Endothelial cell of umbilical vein (primary cell): ENCODE results near the gene PPTC7. TPM values are rescaled to one million over a fixed set of nuclear protein-coding genes. Genes with fewer than 3 reads are reported as not detected.

Experiments used
- BruUV-seq: library from RNA; stranded (reverse); fragments of 400-500 nt; replicated peaks from 2 replicates; lab custom pipeline; 2021; lab: Mats Ljungman, UMichigan
- CTCF ChIA-PET: fragments of 300-600, 350-600 bp; sonication (Branson Sonifier 250); formaldehyde crosslinking; loops from one replicate; lab custom pipeline; 2021; ENCODE audit warnings: antibody characterized with exemption, inconsistent platforms; lab: Charles Lee
- POLR2A ChIA-PET: fragments of 300-600, 350-600 bp; sonication (Branson Sonifier 250); formaldehyde crosslinking; loops from one replicate; lab custom pipeline; 2021; ENCODE audit warnings: antibody characterized with exemption, inconsistent platforms; lab: Charles Lee
- DNase-seq: peaks from one replicate; pipeline ENCODE4 v3.0.0-alpha.2; 2011; ENCODE audit warnings: low read depth, low spot score
- FAIRE-seq: peaks from 2 replicates; lab custom pipeline; 2011; peaks lifted over from hg19 to GRCh38; lab: Jason Lieb, UNC
- H2AFZ ChIP-seq: 2 replicates; pipeline ENCODE4 v1.6.0; 2012; ENCODE audit warnings: low read depth, low read length, control low read depth, inconsistent platforms
- H3K27ac ChIP-seq: 2 replicates; pipeline ENCODE4 v1.5.1; 2011; ENCODE audit warnings: low read depth, mild to moderate bottlenecking, control low read depth, low read length, moderate library complexity; ENCODE audit not compliant: insufficient read depth
- H3K27me3 ChIP-seq, 2 experiments: 2 replicates each; pipeline versions ENCODE4 v1.6.0 to v1.6.1; 2011; ENCODE audit warnings: low read length in 2 of 2, mixed read lengths in 1 of 2; ENCODE audit not compliant: control insufficient read depth in 2 of 2, insufficient read depth in 2 of 2
- H3K36me3 ChIP-seq, 2 experiments: 2 replicates in 1 of 2; 3 replicates in 1 of 2; pipeline ENCODE4 v1.5.1; 2011; ENCODE audit warnings: low read length in 2 of 2, mild to moderate bottlenecking in 1 of 2, moderate library complexity in 1 of 2; ENCODE audit not compliant: control insufficient read depth in 2 of 2, insufficient read depth in 2 of 2; ENCODE audit errors: extremely low read depth in 1 of 2
- H3K4me1 ChIP-seq: 3 replicates; pipeline ENCODE4 v1.5.1; 2011; ENCODE audit warnings: mild to moderate bottlenecking, low read length; ENCODE audit not compliant: control insufficient read depth, insufficient read depth; ENCODE audit errors: extremely low read depth
- H3K4me2 ChIP-seq: 2 replicates; pipeline ENCODE4 v1.6.1; 2011; ENCODE audit warnings: low read length, control low read depth, mixed read lengths; ENCODE audit not compliant: insufficient read depth
- H3K4me3 ChIP-seq, 3 experiments: fragments of 200-600 bp in 1 of 3; sonication (generic), shearing (Covaris generic) in 1 of 3; replicated peaks in 1 of 3; 2 replicates each; pipeline ENCODE4 v1.5.1; 2011 to 2016; ENCODE audit warnings: control low read depth in 3 of 3, low read length in 3 of 3, mild to moderate bottlenecking in 2 of 3, inconsistent platforms in 1 of 3, low read depth in 1 of 3, moderate library complexity in 1 of 3; ENCODE audit not compliant: insufficient read depth in 1 of 3
- H3K79me2 ChIP-seq: 2 replicates; pipeline ENCODE4 v1.6.0; 2012; ENCODE audit warnings: low read length, inconsistent platforms; ENCODE audit not compliant: control insufficient read depth, insufficient read depth
- H3K9ac ChIP-seq: replicated peaks from 2 replicates; pipeline ENCODE3; 2011; ENCODE audit warnings: low read length, control low read depth; ENCODE audit not compliant: insufficient read depth; ENCODE audit errors: extremely low read depth
- H3K9me1 ChIP-seq: replicated peaks from 3 replicates; pipeline ENCODE4 v1.6.0; 2011; ENCODE audit warnings: mild to moderate bottlenecking, low read length; ENCODE audit not compliant: control insufficient read depth, insufficient read depth; ENCODE audit errors: extremely low read depth
- H3K9me3 ChIP-seq: replicated peaks from 2 replicates; pipeline ENCODE4 v1.5.1; 2012; ENCODE audit warnings: low read length, inconsistent platforms; ENCODE audit not compliant: control insufficient read depth, insufficient read depth
- H4K20me1 ChIP-seq: replicated peaks from 2 replicates; pipeline ENCODE3; 2011; ENCODE audit warnings: mild to moderate bottlenecking, low read length; ENCODE audit not compliant: control insufficient read depth, insufficient read depth; ENCODE audit errors: extremely low read depth
- EZH2 ChIP-seq: IDR thresholded peaks from 2 replicates; pipeline ENCODE4 v1.6.1; 2012; ENCODE audit warnings: borderline replicate concordance, low read depth, mild to moderate bottlenecking, moderate library complexity, low read length, inconsistent platforms; ENCODE audit not compliant: severe bottlenecking
- FOS ChIP-seq: IDR thresholded peaks from 2 replicates; pipeline ENCODE4 v1.6.1; 2011; ENCODE audit warnings: mild to moderate bottlenecking, low read length, moderate library complexity, borderline replicate concordance; ENCODE audit not compliant: insufficient read depth
- GATA2 ChIP-seq: IDR thresholded peaks from 2 replicates; pipeline ENCODE4 v1.7.0; 2011; ENCODE audit warnings: low read depth, mild to moderate bottlenecking, moderate library complexity, mixed read lengths, low read length; ENCODE audit not compliant: insufficient read length, insufficient read depth
- JUN ChIP-seq: IDR thresholded peaks from 2 replicates; pipeline ENCODE4 v1.6.1; 2011; ENCODE audit warnings: borderline replicate concordance, low read depth; ENCODE audit not compliant: insufficient read length, insufficient read depth
- MYC ChIP-seq: IDR thresholded peaks from one replicate; pipeline ENCODE4 v1.6.1; 2011; ENCODE audit warnings: mild to moderate bottlenecking, low read depth, low read length
- POLR2A ChIP-seq: IDR thresholded peaks from 2 replicates; pipeline ENCODE4 v1.6.1; 2012; ENCODE audit warnings: low read depth, mild to moderate bottlenecking, control low read depth, low read length
- POLR2AphosphoS5 ChIP-seq: IDR thresholded peaks from 2 replicates; pipeline ENCODE4 v1.6.1; 2012; ENCODE audit warnings: low read depth, mild to moderate bottlenecking, control low read depth, low read length, moderate library complexity; ENCODE audit not compliant: insufficient read depth
- dilution Hi-C: fragments of 300-500 bp; cut with MboI; formaldehyde crosslinking; loops from one replicate; pipeline ENCODE4 v1.15.0; 2019; ENCODE audit warnings: low sequenced_read_pairs; ENCODE audit not compliant: extremely low pct_ligation_motif_present
- intact Hi-C: fragments of 100-400 bp; cut with micrococcal nuclease; formaldehyde crosslinking; loops from one replicate; pipeline ENCODE4 v1.10.0; 2022
- polyA plus RNA-seq, 4 experiments: library from polyadenylated mRNA; depleted of rRNA in 3 of 4; stranded (reverse) in 3 of 4; unstranded in 1 of 4; fragments of >200 nt; gene quantifications; 2 replicates each; pipeline versions ENCODE4 v1.2.1 to v1.2.3, GENCODE V29; 2011 to 2012; ENCODE audit warnings: missing spikeins in 1 of 4
- total RNA-seq: library from RNA; stranded (reverse); gene quantifications from 2 replicates; pipeline ENCODE4 v1.2.3, GENCODE V29; 2021
- TF ChIP-seq, protein P1 (sequence below): IDR thresholded peaks from 2 replicates; pipeline ENCODE4 v1.6.1; 2011; ENCODE audit not compliant: insufficient read depth, insufficient read length
- TF ChIP-seq, protein P2 (sequence below), 2 donors: IDR thresholded peaks; 1 replicate in 1 of 2; 2 replicates in 1 of 2; pipeline ENCODE4 v1.5.1; 2011; ENCODE audit warnings: low read length in 2 of 2, mild to moderate bottlenecking in 2 of 2, moderate library complexity in 2 of 2, control low read depth in 1 of 2, inconsistent platforms in 1 of 2, low read depth in 1 of 2; ENCODE audit not compliant: insufficient read depth in 1 of 2; ENCODE audit errors: extremely low read depth in 1 of 2

Gene PPTC7
- total and polyA plus RNA-seq, 2 donors (not counting 3 experiments of a cell fraction or from before 2014, with no cell fraction given), result 8.4 to 15.2 TPM

DNA sequence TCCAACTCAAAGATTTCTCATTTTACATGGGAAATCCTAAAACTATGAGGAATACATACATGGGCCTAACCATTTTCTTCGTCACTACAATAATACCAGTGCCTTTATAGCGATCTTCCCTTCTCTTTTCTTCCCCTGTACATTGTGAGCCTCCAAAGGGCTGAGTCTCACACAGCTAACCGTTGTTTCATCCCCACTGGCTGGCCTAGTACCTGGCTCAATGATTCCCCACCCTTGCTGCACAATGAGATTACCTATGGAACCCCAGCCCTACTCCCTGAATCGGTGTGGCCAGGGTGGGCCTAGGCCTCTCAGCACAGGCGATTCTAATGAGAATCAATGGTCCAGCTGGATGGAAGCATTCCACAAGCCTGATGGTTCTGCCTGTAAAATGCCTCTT lies 16.1 kb downstream of the PPTC7 start:
- Histone ChIP-seq H3K27ac (no peak overlapping the region), H3K4me3 (no peak overlapping the region), H3K4me1 (no peaks in the 10 kb centered on the region), H3K27me3 (no peaks in the 10 kb centered on the region), H3K79me2 (peaks cover 77% of the 10 kb centered on the region), H3K9me3 (peaks cover 3% of the 10 kb centered on the region), H4K20me1 (peaks cover 3% of the 10 kb centered on the region), H2AFZ (no peak overlapping the region), H3K9me1 (no peaks in the 10 kb centered on the region), H3K4me2 (no peak overlapping the region), H3K36me3 (no peaks in the 10 kb centered on the region), H3K9ac (no peak overlapping the region)
- intact Hi-C loops (no loop called here), dilution Hi-C loops (no loop called here)
- no TSS peak for BruUV-seq
- no peak for TF ChIP-seq MYC
- TF ChIP-seq EZH2, result no peak
- TF ChIP-seq, protein P1, sequence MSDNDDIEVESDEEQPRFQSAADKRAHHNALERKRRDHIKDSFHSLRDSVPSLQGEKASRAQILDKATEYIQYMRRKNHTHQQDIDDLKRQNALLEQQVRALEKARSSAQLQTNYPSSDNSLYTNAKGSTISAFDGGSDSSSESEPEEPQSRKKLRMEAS, result no peak
- no peak for TF ChIP-seq GATA2
- no peak for TF ChIP-seq POLR2A
- TF ChIP-seq POLR2AphosphoS5, result no peak
- TF ChIP-seq FOS, result no peak
- no peak for TF ChIP-seq JUN
- TF ChIP-seq, protein P2, sequence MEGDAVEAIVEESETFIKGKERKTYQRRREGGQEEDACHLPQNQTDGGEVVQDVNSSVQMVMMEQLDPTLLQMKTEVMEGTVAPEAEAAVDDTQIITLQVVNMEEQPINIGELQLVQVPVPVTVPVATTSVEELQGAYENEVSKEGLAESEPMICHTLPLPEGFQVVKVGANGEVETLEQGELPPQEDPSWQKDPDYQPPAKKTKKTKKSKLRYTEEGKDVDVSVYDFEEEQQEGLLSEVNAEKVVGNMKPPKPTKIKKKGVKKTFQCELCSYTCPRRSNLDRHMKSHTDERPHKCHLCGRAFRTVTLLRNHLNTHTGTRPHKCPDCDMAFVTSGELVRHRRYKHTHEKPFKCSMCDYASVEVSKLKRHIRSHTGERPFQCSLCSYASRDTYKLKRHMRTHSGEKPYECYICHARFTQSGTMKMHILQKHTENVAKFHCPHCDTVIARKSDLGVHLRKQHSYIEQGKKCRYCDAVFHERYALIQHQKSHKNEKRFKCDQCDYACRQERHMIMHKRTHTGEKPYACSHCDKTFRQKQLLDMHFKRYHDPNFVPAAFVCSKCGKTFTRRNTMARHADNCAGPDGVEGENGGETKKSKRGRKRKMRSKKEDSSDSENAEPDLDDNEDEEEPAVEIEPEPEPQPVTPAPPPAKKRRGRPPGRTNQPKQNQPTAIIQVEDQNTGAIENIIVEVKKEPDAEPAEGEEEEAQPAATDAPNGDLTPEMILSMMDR (IDR thresholded peaks at IDR 0.05; ENCODE audit: extremely low read depth in 1 of 2, insufficient read depth in 1 of 2, low read depth in 1 of 2, low read length in 2 of 2), result no peak
- no peak for DNase-seq
- CTCF ChIA-PET, result interaction anchor here (0.7 to 1.7 kb wide), 3 partner anchors 9 to 33 kb away, joined by 3 to 9 read pairs (median 3); no protein-coding TSS in a partner anchor
- no peak for FAIRE-seq
- POLR2A ChIA-PET, result no interaction called here
